ENCODE results near the gene TRIM75. TPM values are rescaled to one million over a fixed set of nuclear protein-coding genes. Genes with fewer than 3 reads are reported as not detected.
"Not testable (repeated sequence)": the region's sequence is repeated elsewhere in the genome, so short reads cannot be mapped to it uniquely, and the experiment has no call there.

Gene TRIM75
- total RNA-seq, 1 donor from 2014 or later, result not detected

DNA sequence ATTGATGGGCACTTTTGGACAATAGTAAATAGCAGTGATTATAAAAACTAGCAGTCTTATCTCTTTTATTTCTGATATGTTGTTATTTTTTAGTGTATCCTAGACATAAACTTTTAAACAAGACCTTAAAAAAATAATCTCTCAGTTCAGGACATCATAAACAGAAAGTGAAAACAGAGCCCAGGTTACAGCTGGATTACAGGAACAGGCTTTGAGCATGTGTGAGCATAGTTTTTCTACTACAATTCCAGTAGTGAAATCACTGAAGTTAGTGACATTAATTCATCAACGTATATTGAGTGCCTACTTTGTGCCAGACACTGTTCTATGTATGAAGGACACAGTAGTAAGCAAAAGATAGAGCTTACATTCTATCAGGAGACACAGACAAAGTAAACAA is 16.9 kb downstream of the TRIM75 start:
- intact Hi-C loops (cut with DNase I), result no loop called here

DNA sequence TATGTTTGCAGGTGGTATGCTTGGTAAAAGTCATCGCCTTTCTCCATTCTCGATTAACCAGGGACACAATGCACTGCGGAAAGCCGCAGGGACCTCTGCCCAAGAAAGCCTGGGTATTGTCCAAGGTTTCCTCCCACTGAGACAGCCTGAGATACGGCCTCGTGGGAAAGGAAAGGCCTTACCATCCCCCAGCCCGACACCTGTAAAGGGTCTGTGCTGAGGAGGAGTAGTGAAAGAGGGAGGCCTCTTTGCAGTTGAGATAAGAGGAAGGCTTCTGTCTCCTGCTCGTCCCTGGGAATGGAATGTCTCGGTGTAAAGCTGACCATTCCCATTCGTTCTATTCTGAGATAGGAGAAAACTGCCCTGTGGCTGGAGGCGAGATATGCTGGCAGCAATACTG is 19.7 kb downstream of the TRIM75 start:
- intact Hi-C loops (cut with DNase I), result not testable (repeated sequence)

More for the DNA sequence above, 16.9 kb downstream of the TRIM75 start:
- no peak for DNase-seq (ENCODE audit: low spot score)

DNA sequence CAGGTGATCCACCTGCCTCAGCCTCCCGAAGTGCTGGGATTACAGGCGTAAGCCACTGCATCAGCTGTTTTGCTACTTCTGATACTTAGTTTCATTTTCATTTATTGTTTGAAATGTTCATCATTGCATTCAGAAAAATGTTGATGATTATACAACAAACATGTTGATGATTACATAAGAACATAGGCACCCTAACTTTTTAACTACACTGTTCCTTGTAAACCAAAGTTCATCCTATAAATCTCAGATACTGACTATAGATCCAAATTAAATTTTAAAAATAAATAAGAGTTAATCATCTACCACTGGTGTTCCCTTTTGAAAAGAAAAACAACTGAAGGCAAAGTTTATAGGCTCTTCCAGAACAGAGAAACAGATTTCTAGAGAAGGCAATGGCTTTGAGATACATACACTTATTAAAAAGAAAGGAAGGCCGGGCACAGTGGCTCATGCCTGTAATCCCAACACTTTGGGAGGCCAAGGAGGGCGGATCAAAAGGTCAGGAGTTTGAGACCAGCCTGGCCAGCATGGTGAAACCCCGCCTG is 23.4 kb downstream of the TRIM75 start:
- intact Hi-C loops (cut with DNase I), result no loop called here

More for the DNA sequence above, 19.7 kb downstream of the TRIM75 start:
- not testable (repeated sequence) for DNase-seq (ENCODE audit: low spot score)

DNA sequence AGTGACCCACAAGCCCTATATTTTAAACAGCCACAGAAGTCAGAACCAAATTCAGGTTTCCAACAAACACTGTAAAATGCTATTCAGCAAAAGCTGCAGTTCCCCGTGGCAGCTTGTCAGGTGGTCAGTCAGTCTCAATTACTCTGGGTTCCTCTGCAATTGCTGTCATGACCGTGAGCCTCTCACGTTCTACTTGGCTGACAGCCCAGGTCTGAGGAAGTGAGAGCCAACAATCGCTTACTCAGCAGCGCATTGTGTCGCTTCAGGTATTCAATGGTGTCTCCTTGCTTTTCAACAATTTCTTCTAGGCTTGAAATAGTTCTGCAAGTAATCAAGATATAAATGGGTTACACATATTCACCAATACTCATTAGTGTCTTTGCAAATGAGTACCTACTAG is 25.8 kb downstream of the TRIM75 start:
- intact Hi-C loops (cut with DNase I), result no loop called here
- no peak for DNase-seq (ENCODE audit: low spot score)

More for the DNA sequence above, 23.4 kb downstream of the TRIM75 start:
- DNase-seq (ENCODE audit: low spot score), result no peak

DNA sequence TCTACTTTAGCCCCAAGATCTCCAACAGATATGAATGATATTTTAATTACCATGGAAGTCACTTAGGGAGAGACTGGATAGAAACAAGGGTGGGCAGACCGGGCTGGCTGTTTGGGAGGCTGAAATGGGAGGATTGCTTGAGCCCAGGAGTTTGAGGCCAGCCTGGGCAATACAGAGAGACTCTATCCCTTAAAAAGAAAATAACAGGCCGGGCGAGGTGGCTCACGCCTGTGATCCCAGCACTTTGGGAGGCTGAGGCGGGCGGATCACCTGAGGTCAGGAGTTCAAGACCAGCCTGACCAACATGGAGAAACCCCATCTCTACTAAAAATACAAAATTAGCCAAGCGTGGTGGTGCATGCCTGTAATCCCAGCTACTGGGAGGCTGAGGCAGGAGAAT is 31.1 kb downstream of the TRIM75 start:
- DNase-seq (ENCODE audit: low spot score); intact Hi-C loops (cut with DNase I): not testable (repeated sequence)

DNA sequence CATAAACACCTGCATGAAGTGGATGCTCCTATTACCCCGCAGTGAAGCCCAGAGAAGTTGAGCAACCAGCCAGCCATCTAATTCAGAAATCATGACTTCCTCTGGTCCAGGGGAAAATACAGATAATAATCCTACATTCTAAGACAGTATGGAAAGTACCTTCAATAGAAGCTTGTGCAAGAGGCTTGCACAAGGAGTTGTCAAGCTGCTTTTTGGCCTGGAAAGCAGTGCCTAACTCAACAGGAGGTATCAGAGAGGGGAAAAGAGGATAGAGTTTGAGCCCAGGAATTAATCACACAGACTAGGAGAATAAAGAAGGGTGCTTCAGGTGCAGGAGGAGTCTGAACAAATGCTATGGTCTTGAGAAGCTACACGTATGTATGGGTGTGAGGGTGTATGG is 32.3 kb downstream of the TRIM75 start:
- no peak for DNase-seq (ENCODE audit: low spot score)
- intact Hi-C loops (cut with DNase I), result no loop called here

DNA sequence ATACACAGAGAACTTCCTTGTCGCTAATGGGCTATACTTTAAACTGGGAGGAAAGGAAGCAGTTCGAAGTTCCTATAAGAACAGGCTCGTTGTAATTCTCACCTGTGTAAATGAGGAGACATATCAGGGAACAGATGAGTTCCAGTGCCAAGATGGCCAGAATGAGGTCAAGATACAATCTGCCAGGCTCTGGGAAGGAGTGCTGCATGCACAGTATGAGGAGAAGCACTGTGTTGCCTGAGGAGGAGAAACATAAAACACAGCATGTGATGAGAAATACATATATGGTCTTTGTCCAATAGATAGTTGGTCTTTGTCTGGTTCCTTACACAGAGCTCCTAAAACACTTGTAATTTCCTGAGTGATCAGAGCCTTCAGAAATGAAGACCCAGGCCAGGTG is 34.7 kb downstream of the TRIM75 start:
- no peak for DNase-seq (ENCODE audit: low spot score)
- intact Hi-C loops (cut with DNase I), result no loop called here

DNA sequence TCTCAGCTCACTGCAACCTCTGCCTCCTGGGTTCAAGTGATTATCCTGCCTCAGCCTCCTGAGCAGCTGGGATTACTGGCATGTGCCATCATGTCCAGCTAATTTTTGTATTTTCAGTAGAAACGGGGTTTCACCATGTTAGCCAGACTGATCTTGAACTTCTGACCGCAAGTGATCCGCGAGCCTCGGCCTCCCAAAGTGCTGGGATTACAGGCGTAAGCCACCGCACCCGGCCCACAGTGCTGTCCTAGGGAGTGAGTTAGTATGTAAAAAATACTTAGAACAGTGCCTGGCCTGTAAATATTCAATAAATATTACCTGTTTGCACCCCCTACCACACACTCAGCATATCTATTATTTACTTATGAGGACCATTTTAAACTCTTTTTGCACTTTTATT is 38.5 kb downstream of the TRIM75 start:
- intact Hi-C loops (cut with DNase I), result loop anchor here (10.0 kb wide), 1 partner anchor 307 kb away; no protein-coding TSS in a partner anchor

DNA sequence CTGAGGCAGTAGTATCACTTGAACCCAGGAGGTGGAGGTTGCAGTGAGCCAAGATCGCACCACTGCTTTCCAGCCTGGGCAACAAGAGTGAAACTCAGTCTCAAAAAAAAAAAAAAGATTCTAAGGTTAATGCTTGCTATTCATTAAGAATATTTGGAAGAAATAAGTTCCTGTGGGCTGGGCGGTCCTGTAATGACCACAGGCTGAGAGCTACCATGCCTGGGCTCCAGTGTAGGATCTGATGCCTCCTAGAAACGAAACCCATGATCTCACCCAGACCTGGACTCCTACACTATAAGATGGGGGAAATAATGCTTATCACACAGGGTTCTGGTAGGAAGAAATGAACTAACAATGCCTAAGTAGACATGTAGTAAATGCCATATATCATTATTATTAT is 41.2 kb downstream of the TRIM75 start:
- intact Hi-C loops (cut with DNase I), result loop anchor here (10.0 kb wide), 1 partner anchor 310 kb away; no protein-coding TSS in a partner anchor

More for the DNA sequence above, 38.5 kb downstream of the TRIM75 start:
- DNase-seq (ENCODE audit: low spot score), result not testable (repeated sequence)

DNA sequence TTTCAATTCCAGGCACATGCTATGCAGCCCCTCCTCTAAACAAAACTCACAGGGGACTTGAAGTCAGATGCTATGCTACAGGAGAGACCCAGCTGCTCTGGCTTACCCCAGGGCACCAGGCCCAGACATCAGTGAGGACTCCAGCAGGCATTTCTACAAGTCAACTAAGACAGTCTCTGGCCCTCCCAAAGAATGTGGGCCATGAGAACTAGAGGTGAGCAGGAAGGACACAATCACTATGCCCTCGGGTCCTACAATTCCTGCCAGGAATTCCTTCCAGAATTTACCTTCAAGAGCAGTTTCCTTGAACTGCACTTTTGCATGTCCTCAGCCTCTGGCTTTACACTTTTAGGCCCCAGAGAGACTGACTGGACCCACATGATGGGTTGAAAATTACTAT is 41.6 kb downstream of the TRIM75 start:
- no peak for DNase-seq (ENCODE audit: low spot score)
- intact Hi-C loops (cut with DNase I), result loop anchor here (10.0 kb wide), 1 partner anchor 310 kb away; no protein-coding TSS in a partner anchor

More for the DNA sequence above, 41.2 kb downstream of the TRIM75 start:
- DNase-seq (ENCODE audit: low spot score), result no peak

DNA sequence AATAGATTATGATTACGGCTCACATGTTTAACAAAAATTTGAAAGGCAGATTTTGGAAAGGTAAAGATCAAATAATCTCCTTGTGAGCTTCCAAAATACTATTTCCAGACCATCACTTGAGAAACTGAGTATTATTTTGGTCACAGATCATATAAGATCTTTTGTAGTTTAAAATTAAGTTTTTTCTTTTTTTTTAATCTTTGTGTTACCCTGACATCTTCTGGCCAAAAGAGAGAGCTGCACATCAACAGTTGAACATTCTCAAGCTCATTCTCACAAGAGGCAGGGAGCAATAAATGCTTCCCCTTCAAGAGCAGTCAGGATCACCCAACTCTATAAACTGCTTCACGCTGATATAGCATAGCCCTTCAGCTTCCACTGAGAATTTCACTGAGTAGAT is 43.1 kb downstream of the TRIM75 start:
- DNase-seq (ENCODE audit: low spot score), result no peak
- intact Hi-C loops (cut with DNase I), result loop anchor here (10.0 kb wide), 1 partner anchor 312 kb away; no protein-coding TSS in a partner anchor

DNA sequence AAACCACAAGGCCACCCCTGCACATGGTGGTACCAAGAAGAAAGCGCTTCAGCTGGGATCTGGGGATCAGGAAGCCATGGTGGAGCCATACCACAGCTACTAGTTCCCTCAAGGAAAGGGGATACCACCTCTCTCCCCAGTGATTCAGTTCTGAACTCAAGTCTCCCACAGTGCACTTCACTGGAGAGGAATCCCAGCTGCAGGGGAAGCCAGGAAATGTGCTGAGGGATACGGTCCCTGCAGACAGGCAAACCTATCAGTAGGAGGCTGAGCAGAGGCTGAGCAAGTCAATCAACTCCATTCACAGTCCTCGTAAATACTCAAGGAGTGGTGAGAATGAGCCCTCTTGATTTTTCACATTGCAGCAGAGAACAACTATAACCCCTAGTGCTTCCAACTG is 48.0 kb downstream of the TRIM75 start:
- no peak for DNase-seq (ENCODE audit: low spot score)
- intact Hi-C loops (cut with DNase I), result no loop called here

DNA sequence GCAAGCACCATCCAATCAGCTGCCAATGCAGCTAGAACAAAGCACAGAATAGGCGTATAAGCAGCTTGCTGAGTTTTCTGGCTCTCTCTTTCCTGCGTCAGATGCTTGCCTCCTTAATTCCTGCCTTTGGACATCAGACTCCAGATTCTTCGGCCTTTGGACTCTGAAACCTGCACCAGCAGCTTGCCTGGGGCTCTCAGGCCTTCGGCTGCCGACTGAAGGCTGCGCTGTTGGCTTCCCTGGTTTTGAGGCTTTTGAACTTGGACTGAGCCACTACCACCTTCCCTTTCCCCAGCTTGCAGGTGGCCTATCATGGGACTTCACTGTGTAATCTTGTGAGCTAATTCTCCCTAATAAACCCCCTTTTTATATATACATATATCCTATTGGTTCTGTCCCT is 52.9 kb downstream of the TRIM75 start:
- no peak for DNase-seq (ENCODE audit: low spot score)
- intact Hi-C loops (cut with DNase I), result no loop called here

Other genes with a start within 250 kb of the TRIM75 start
- not detected for gene APELA, start 176.7 kb upstream of the TRIM75 start, total RNA-seq
- gene TRIM61, start 76.2 kb upstream of the TRIM75 start, total RNA-seq, result 1.5 TPM
- gene TRIM60, start 21.9 kb upstream of the TRIM75 start, total RNA-seq, result not detected
- gene TMEM192, start 59.0 kb downstream of the TRIM75 start, total RNA-seq, result 10.6 TPM
- 13.1 TPM for gene KLHL2, start 153.7 kb downstream of the TRIM75 start, total RNA-seq